Right hindlimb (tissue), 1 donor: ENCODE measurements around the gene DRAP1.

Experiments used
- DNase-seq: peaks from one replicate; pipeline ENCODE4 v3.0.0-alpha.2; 2018

DRAP1 gene

GRCh38 chr11:65965986-65966762, 46.9 kb downstream of the DRAP1 start:
- no peak for DNase-seq

GRCh38 chr11:65967329-65967934, 48.2 kb downstream of the DRAP1 start:
- no peak for DNase-seq

- DNase-seq, result no peak
Observed at GRCh38 chr11:65968600-65969482, 49.6 kb downstream of the DRAP1 start.
